GM18907 (cell line): ENCODE results near the gene SMIM23.
"Not testable (repeated sequence)": the region's sequence is repeated elsewhere in the genome, so short reads cannot be mapped to it uniquely, and the experiment has no call there.

Experiments used
- ATAC-seq: cut with Tn5 transposase; IDR thresholded peaks from one replicate; pipeline ENCODE4 v1.9.1; 2021; ENCODE audit warnings: mild to moderate bottlenecking, moderate library complexity; ENCODE audit not compliant: unreplicated experiment

Gene SMIM23

GRCh38 chr5:171771856-171772255 is 13.8 kb upstream of the SMIM23 start:
- no peak for ATAC-seq

DNA sequence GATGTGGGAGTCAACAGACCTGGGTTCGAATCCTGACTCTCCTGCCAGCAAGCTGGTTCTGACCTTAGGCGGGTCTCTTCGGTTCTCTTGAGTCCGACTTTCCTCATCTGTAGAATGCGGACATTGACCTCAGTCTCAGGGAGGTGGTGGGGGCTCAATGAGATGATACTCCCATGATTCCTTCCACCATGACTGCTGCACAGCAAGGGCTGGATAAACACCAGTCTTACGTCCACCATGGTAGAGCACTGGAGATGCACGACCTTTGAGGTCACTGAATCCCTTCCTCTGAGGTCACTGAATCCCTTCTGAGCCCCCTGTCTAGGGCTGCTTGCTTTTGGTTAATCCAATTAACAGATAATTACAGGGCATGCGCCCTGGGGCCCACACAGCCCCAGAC is 12.5 kb upstream of the SMIM23 start:
- no peak for ATAC-seq

GRCh38 chr5:171774418-171774817 is 11.2 kb upstream of the SMIM23 start:
- ATAC-seq = no peak

DNA sequence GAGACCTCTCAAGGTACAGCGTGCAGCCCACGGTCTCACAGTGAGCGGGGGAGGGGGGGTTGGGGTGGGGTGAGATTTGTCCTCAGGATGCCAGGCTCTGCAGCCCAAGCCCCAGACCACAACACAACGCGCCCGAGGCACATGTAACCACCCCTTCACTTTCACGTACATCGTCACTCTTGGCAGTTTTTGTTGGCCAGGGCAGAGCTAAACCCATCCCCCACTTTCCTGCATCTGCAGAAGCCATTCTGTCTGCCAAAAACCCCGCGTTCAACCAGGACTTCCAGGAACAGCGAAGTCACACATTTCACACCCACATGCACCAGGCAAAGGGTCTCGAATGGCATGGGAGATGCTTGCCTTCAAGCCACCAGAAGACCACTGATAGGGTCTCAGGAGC is 9.4 kb upstream of the SMIM23 start:
- ATAC-seq = no peak

- ATAC-seq = no peak
Observed at GRCh38 chr5:171776770-171777759, 8.6 kb upstream of the SMIM23 start.

- ATAC-seq = not testable (repeated sequence)
Observed at GRCh38 chr5:171781744-171782143, 3.9 kb upstream of the SMIM23 start.

DNA sequence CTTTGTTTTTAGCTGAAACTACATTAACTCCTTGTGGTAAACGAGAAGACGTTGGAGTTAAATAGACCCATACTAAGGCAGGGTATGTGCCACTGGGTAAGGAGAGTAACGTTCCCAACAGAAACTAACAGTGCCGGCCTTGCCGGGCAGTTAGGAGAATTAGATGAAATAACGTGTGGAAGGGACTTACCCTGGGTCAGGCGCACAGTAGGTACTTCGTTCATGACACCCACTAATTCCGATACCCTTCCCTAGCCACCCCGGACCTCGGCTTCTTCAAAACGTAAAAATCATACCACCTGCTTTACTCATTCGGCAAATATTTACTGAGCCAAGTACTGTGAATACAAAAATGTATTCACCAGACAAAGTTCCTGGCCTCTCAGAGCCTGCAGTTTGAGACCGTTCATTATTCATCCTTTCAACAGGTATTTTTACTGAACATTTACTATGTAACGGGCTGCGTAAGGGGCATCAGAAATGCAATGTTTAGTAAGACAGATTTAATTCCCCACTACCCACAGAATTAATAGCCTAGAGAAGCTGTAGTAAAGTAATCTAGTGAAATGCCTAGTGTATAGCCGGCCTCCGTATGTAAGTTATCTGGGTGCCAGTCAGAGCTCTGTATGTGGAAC is 3.2 kb upstream of the SMIM23 start:
- no peak for ATAC-seq

DNA sequence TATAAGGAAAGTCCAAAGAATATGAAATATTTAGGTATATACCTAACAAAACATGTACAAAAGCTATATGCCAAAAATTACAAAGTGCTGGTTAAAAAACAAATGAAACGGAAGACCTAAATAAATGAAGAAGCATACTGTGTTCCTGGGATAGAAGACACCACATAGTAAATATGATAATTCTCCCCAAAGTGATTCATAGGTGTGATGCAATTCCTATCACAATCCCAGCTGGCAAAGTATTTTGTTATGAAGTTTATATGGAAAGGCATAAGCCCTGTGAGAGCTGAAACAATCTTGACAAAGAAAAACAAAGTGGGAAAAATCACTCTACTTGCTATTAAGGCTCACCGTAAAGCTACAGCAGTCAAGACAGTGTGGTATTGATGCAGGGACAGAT is 2.6 kb upstream of the SMIM23 start:
- no peak for ATAC-seq

- no peak for ATAC-seq
Observed at GRCh38 chr5:171789353-171789752, 3.7 kb downstream of the SMIM23 start.

GRCh38 chr5:171790408-171790807 is 4.8 kb downstream of the SMIM23 start:
- ATAC-seq = no peak

DNA sequence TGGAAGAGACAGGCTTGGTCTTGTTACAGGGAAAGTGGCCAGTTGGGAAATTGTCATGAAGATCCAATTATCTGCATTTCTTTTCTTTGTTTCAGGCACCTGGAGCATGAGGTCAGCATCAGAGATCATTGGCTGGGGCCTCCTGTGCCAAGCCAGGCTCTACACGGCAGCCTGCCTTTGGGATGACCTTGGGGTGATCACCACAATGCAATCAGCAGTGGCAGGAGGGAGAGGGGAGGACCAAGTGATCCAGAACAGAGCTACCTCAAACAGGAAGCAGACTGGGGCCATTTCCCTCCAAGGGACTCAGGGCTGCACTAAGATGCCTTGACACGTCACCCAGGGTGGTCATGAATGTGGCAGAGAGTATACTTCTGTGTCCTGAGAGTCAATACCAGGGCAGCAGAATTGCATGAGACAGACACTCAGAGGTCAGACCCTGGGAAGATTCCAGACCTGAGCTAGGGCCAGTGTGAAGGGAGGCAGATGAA is 8.9 kb downstream of the SMIM23 start:
- ATAC-seq = no peak

DNA sequence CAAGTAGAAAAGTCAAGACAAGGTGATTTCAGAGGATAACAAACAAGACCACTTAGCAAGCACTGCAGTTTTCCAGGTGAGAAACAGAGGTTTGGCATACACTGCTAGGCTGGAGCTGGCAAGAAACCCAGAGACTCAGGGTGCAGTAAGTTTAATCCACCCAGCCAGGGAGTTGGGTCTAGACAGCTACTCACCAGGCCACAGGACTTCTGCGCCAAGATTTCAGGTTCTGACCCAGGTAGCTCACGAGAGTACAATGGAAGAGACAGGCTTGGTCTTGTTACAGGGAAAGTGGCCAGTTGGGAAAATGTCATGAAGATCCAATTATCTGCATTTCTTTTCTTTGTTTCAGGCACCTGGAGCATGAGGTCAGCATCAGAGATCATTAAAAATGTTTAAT is 9.8 kb downstream of the SMIM23 start:
- ATAC-seq = no peak

DNA sequence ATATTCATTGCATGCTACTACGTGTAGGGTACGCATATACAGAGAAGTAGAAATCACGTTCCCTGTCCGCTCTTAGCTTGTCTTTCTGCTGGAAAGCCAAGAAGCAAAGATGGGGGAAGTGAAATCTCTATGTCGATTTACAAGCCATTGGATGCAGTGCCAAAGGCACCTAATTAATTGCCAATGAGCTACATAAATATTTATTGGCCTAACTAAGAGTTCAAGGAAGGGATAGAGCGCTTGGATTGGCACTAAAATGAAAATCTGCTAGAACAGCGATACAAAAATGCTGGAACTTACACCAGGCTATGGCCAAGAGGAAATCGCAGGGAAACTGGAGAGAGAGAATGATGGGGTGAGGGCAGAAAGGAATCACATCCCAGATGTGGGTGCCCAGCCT is 10.8 kb downstream of the SMIM23 start:
- no peak for ATAC-seq

- no peak for ATAC-seq
Observed at GRCh38 chr5:171797543-171797942, 11.9 kb downstream of the SMIM23 start.

GRCh38 chr5:171798418-171798817 is 12.8 kb downstream of the SMIM23 start:
- ATAC-seq = no peak

GRCh38 chr5:171801839-171802238 is 16.2 kb downstream of the SMIM23 start:
- ATAC-seq = no peak

GRCh38 chr5:171805746-171806145 is 20.1 kb downstream of the SMIM23 start:
- no peak for ATAC-seq

GRCh38 chr5:171806976-171807747 is 21.5 kb downstream of the SMIM23 start:
- ATAC-seq = no peak

DNA sequence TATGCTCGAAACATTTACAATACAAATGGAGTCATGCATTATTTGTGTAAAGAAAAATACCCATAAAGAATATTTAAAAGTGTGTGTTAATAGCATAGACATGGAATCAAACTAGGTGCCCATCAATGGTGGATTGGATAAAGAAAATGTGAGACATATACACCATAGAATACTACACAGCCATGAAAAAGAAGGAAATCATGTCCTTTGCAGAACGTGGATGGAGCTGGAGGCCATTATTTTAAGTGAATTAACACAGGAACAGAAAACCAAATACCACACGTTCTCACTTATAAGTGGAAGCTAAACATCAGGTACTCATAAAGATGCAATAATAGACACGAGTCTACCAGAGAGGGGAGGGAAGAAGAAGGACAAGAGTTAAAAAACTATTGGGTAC is 22.8 kb downstream of the SMIM23 start:
- no peak for ATAC-seq

GRCh38 chr5:171808951-171809350 is 23.3 kb downstream of the SMIM23 start:
- ATAC-seq = no peak

GRCh38 chr5:171810227-171810626 is 24.6 kb downstream of the SMIM23 start:
- ATAC-seq = no peak
